DND-41 (cell line): ENCODE data around the gene STT3B.

ENCODE experiments used
- ATAC-seq: fragments of 200-7000 bp; cut with Tn5 transposase; 3 replicates; pipeline ENCODE4 v1.9.1; 2021; ENCODE audit warnings: low read depth; ENCODE audit not compliant: insufficient read depth
- DNase-seq: peaks from one replicate; pipeline ENCODE4 v3.0.0-alpha.2; 2020
- H2AFZ ChIP-seq: 2 replicates; pipeline ENCODE4 v1.6.0; 2012; ENCODE audit warnings: low read depth, low read length
- H3K27ac ChIP-seq: 2 replicates; pipeline ENCODE4 v1.5.1; 2012; ENCODE audit warnings: low read length, inconsistent platforms
- H3K27me3 ChIP-seq: fragments of 200-600 bp; sonication (generic); 2 replicates; pipeline ENCODE4 v1.6.0; 2012; ENCODE audit warnings: low read length, mild to moderate bottlenecking, inconsistent platforms; ENCODE audit not compliant: insufficient read depth, poor library complexity
- H3K36me3 ChIP-seq: 2 replicates; pipeline ENCODE4 v1.5.1; 2012; ENCODE audit warnings: low read length, inconsistent platforms; ENCODE audit not compliant: insufficient read depth
- H3K4me1 ChIP-seq: 2 replicates; pipeline ENCODE4 v1.5.1; 2012; ENCODE audit warnings: mild to moderate bottlenecking, low read length; ENCODE audit not compliant: insufficient read depth
- H3K4me2 ChIP-seq: 2 replicates; pipeline ENCODE4 v1.6.0; 2012; ENCODE audit warnings: mild to moderate bottlenecking, moderate library complexity, low read length, inconsistent platforms; ENCODE audit not compliant: insufficient read depth
- H3K4me3 ChIP-seq, 2 experiments: fragments of 200-600 bp in 1 of 2; shearing (Covaris generic) in 1 of 2; 2 replicates each; pipeline ENCODE4 v1.5.1; 2012 to 2016; ENCODE audit warnings: inconsistent platforms in 2 of 2, low read length in 2 of 2, mild to moderate bottlenecking in 2 of 2, low read depth in 1 of 2, moderate library complexity in 1 of 2
- H3K79me2 ChIP-seq: 2 replicates; pipeline ENCODE4 v1.6.0; 2012; ENCODE audit warnings: low read length, inconsistent platforms; ENCODE audit not compliant: insufficient read depth
- H3K9ac ChIP-seq: 2 replicates; pipeline ENCODE4 v1.6.0; 2012; ENCODE audit warnings: low read depth, mild to moderate bottlenecking, inconsistent platforms, low read length, moderate library complexity
- H3K9me3 ChIP-seq: 2 replicates; pipeline ENCODE4 v1.5.1; 2012; ENCODE audit warnings: low read length, moderate library complexity, mild to moderate bottlenecking, inconsistent platforms; ENCODE audit not compliant: insufficient read depth, severe bottlenecking
- H4K20me1 ChIP-seq: 2 replicates; pipeline ENCODE4 v1.6.0; 2012; ENCODE audit warnings: low read length; ENCODE audit not compliant: insufficient read depth
- CTCF ChIP-seq: IDR thresholded peaks from 2 replicates; pipeline ENCODE4 v1.5.1; 2012; ENCODE audit warnings: borderline replicate concordance, low read length, moderate library complexity, mild to moderate bottlenecking; ENCODE audit not compliant: poor library complexity, severe bottlenecking; ENCODE audit errors: extremely low read depth
- EZH2 ChIP-seq: IDR thresholded peaks from 3 replicates; pipeline ENCODE4 v1.6.1; 2012; ENCODE audit warnings: borderline replicate concordance, low read depth, mild to moderate bottlenecking, moderate library complexity, low read length, inconsistent platforms; ENCODE audit not compliant: severe bottlenecking

STT3B gene

GRCh38 chr3:31680072-31680870 lies 147.5 kb downstream of the STT3B start:
- H3K36me3 ChIP-seq, result no peaks in the 10 kb centered on the region
- no peaks in the 10 kb centered on the region for H3K9me3 ChIP-seq
- no peaks in the 10 kb centered on the region for H3K4me1 ChIP-seq
- DNase-seq (no peak), ATAC-seq (no peak)
- H3K27me3 ChIP-seq, result no peaks in the 10 kb centered on the region
- no peaks in the 10 kb centered on the region for H4K20me1 ChIP-seq
- no peaks in the 10 kb centered on the region for H3K79me2 ChIP-seq
- no peak overlapping the region for H3K27ac ChIP-seq
- no peak overlapping the region for H3K4me3 ChIP-seq
- H2AFZ ChIP-seq, result no peak overlapping the region
- no peak overlapping the region for H3K9ac ChIP-seq
- no peak for TF ChIP-seq CTCF
- no peak for TF ChIP-seq EZH2
- no peak overlapping the region for H3K4me2 ChIP-seq
